Measurements from ENCODE around the gene OGDHL.
A peak's percentile ranks its signal among the peaks of the same experiment; 100 is the strongest.

Gene OGDHL

GRCh38 chr10:49769692-49770091, 7.6 kb upstream of the OGDHL start:
- no CpG with 5 or more reads among the region's 8 CpGs for WGBS (ENCODE audit: extremely low coverage, insufficient coverage, low lambda C conversion rate)
- H3K36me3 ChIP-seq (ENCODE audit: control insufficient read depth, insufficient read depth, low read length), result no peaks in the 10 kb centered on the region
- H3K27ac ChIP-seq (ENCODE audit: low read depth, low read length), result no peak overlapping the region
- H4K5ac ChIP-seq (ENCODE audit: low read length), result no peak overlapping the region
- DNase-seq, result no peak
- H3K4me2 ChIP-seq (ENCODE audit: low read length), result no peak overlapping the region
- no peak overlapping the region for H4K8ac ChIP-seq (ENCODE audit: low read depth, low read length)
- H3K4me3 ChIP-seq (ENCODE audit: low read length), result no peak overlapping the region
- no peak overlapping the region for H3K23ac ChIP-seq (ENCODE audit: low read length)
- no peak overlapping the region for H3K18ac ChIP-seq (ENCODE audit: low read length)
- no peak overlapping the region for H3K4ac ChIP-seq (ENCODE audit: low read depth, low read length)
- no peak overlapping the region for H3K56ac ChIP-seq (ENCODE audit: low read length)
- H3K27me3 ChIP-seq (ENCODE audit: insufficient read depth, low read length, poor library complexity), result no peaks in the 10 kb centered on the region
- no peak overlapping the region for H3K9ac ChIP-seq (ENCODE audit: low read length)
- no peaks in the 10 kb centered on the region for H3K79me1 ChIP-seq (ENCODE audit: low read length)
- no peaks in the 10 kb centered on the region for H3K79me2 ChIP-seq (ENCODE audit: control insufficient read depth, insufficient read depth, low read length)
- H2BK15ac ChIP-seq (replicated peaks; ENCODE audit: low read depth), result no peak overlapping the region
- H3K4me1 ChIP-seq (ENCODE audit: control insufficient read depth, low read depth, low read length), result no peaks in the 10 kb centered on the region
- H2BK5ac ChIP-seq (ENCODE audit: low read length), result no peak overlapping the region
- no peak overlapping the region for H2BK120ac ChIP-seq (ENCODE audit: low read depth, low read length)
- H2AK5ac ChIP-seq (ENCODE audit: low read length), result no peak overlapping the region

GRCh38 chr10:49768731-49769130, 6.6 kb upstream of the OGDHL start:
- WGBS (ENCODE audit: extremely low coverage, insufficient coverage, low lambda C conversion rate), result no CpG with 5 or more reads among the region's 45 CpGs

DNA sequence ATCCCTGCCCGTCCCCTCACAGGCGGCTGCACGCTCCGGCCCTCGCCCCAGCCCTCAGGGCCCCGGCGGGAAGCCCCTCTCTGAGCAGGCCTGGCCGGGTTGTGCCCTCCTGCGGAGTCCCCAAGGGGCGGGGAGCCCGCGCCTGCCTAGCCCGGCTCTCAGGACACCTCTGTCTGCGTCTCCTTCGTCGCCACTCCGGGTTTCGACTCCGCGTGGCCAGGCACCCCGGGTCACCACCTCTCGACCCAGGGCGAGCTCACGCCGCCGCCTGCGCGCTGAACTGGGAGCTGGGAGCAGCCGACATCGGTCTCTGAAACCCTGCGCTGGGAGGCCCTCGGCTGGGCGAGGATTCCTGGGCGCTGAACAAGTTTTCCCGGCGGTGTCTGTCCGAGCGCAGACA, 6.2 kb upstream of the OGDHL start:
- WGBS (ENCODE audit: extremely low coverage, insufficient coverage, low lambda C conversion rate), result no CpG with 5 or more reads among the region's 38 CpGs
- H3K4me1 ChIP-seq (ENCODE audit: control insufficient read depth, low read depth, low read length), result no peaks in the 10 kb centered on the region
- H3K23ac ChIP-seq (ENCODE audit: low read length), result no peak overlapping the region
- H3K27me3 ChIP-seq (ENCODE audit: insufficient read depth, low read length, poor library complexity), result peaks cover 2% of the 10 kb centered on the region
- no peaks in the 10 kb centered on the region for H3K79me1 ChIP-seq (ENCODE audit: low read length)
- no peak overlapping the region for H2BK5ac ChIP-seq (ENCODE audit: low read length)
- H3K18ac ChIP-seq (ENCODE audit: low read length), result no peak overlapping the region
- H3K27ac ChIP-seq (ENCODE audit: low read depth, low read length), result no peak overlapping the region
- peak overlapping the region; percentile 19 for H3K9ac ChIP-seq (ENCODE audit: low read length)
- H3K4me3 ChIP-seq (ENCODE audit: low read length), result no peak overlapping the region
- H2BK15ac ChIP-seq (replicated peaks; ENCODE audit: low read depth), result no peak overlapping the region
- no peak overlapping the region for H3K4ac ChIP-seq (ENCODE audit: low read depth, low read length)
- no peak overlapping the region for H2AK5ac ChIP-seq (ENCODE audit: low read length)
- H3K36me3 ChIP-seq (ENCODE audit: control insufficient read depth, insufficient read depth, low read length), result no peaks in the 10 kb centered on the region
- DNase-seq, result no peak
- H3K79me2 ChIP-seq (ENCODE audit: control insufficient read depth, insufficient read depth, low read length), result no peaks in the 10 kb centered on the region
- peak overlapping the region; percentile 34 for H3K56ac ChIP-seq (ENCODE audit: low read length)
- no peak overlapping the region for H2BK120ac ChIP-seq (ENCODE audit: low read depth, low read length)
- no peak overlapping the region for H4K8ac ChIP-seq (ENCODE audit: low read depth, low read length)
- no peak overlapping the region for H3K4me2 ChIP-seq (ENCODE audit: low read length)
- no peak overlapping the region for H4K5ac ChIP-seq (ENCODE audit: low read length)

More at GRCh38 chr10:49768731-49769130, 6.6 kb upstream of the OGDHL start:
- Histone ChIP-seq H3K79me1 (ENCODE audit: low read length) (no peaks in the 10 kb centered on the region), H3K4me1 (ENCODE audit: control insufficient read depth, low read depth, low read length) (no peaks in the 10 kb centered on the region), H2BK120ac (ENCODE audit: low read depth, low read length) (no peak overlapping the region), H3K4me3 (ENCODE audit: low read length) (no peak overlapping the region), H3K4me2 (ENCODE audit: low read length) (no peak overlapping the region), H4K5ac (ENCODE audit: low read length) (no peak overlapping the region), H2AK5ac (ENCODE audit: low read length) (no peak overlapping the region), H3K36me3 (ENCODE audit: control insufficient read depth, insufficient read depth, low read length) (no peaks in the 10 kb centered on the region), H3K79me2 (ENCODE audit: control insufficient read depth, insufficient read depth, low read length) (no peaks in the 10 kb centered on the region), H3K27me3 (ENCODE audit: insufficient read depth, low read length, poor library complexity) (peaks cover 2% of the 10 kb centered on the region), H3K56ac (ENCODE audit: low read length) (peak overlapping the region; percentile 34), H3K9ac (ENCODE audit: low read length) (no peak overlapping the region), H3K27ac (ENCODE audit: low read depth, low read length) (no peak overlapping the region), H3K23ac (ENCODE audit: low read length) (no peak overlapping the region), H4K8ac (ENCODE audit: low read depth, low read length) (no peak overlapping the region), H2BK5ac (ENCODE audit: low read length) (no peak overlapping the region), H3K18ac (ENCODE audit: low read length) (no peak overlapping the region), H3K4ac (ENCODE audit: low read depth, low read length) (no peak overlapping the region), H2BK15ac (replicated peaks; ENCODE audit: low read depth) (no peak overlapping the region)
- DNase-seq, result no peak

DNA sequence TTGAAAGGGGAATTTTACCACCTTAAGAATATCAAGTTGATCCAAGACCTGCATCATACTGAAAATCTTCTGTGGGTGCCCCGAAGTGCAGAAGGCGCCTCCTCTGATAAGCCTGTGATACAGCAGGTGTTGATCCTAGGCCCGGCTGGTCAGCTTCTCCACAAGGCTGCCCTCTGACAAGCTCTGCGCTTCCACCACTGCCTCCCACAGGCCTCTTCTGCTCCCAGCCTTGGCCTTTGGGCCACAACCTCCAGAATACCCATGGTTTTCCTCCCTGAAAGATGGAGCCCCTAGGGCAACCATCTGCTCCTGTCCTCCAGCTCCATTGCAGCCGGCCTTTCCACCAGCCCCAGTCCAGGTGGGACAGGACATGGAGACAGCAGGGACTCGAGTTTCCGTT, 5.6 kb upstream of the OGDHL start:
- Histone ChIP-seq H3K9ac (ENCODE audit: low read length) (no peak overlapping the region), H2BK15ac (replicated peaks; ENCODE audit: low read depth) (no peak overlapping the region), H3K4me3 (ENCODE audit: low read length) (no peak overlapping the region), H3K4me1 (ENCODE audit: control insufficient read depth, low read depth, low read length) (no peaks in the 10 kb centered on the region), H2AK5ac (ENCODE audit: low read length) (no peak overlapping the region), H3K18ac (ENCODE audit: low read length) (no peak overlapping the region), H2BK5ac (ENCODE audit: low read length) (no peak overlapping the region), H3K56ac (ENCODE audit: low read length) (no peak overlapping the region), H3K79me1 (ENCODE audit: low read length) (no peaks in the 10 kb centered on the region), H3K23ac (ENCODE audit: low read length) (no peak overlapping the region), H3K4me2 (ENCODE audit: low read length) (no peak overlapping the region), H3K79me2 (ENCODE audit: control insufficient read depth, insufficient read depth, low read length) (no peaks in the 10 kb centered on the region), H3K27ac (ENCODE audit: low read depth, low read length) (no peak overlapping the region), H4K5ac (ENCODE audit: low read length) (no peak overlapping the region), H3K4ac (ENCODE audit: low read depth, low read length) (no peak overlapping the region), H3K36me3 (ENCODE audit: control insufficient read depth, insufficient read depth, low read length) (no peaks in the 10 kb centered on the region), H4K8ac (ENCODE audit: low read depth, low read length) (no peak overlapping the region), H2BK120ac (ENCODE audit: low read depth, low read length) (no peak overlapping the region), H3K27me3 (ENCODE audit: insufficient read depth, low read length, poor library complexity) (peaks cover 2% of the 10 kb centered on the region)
- peak; percentile 41 for DNase-seq
- WGBS (ENCODE audit: extremely low coverage, insufficient coverage, low lambda C conversion rate), result no CpG with 5 or more reads among the region's 7 CpGs

- H3K4me3 ChIP-seq (ENCODE audit: low read length), result no peak overlapping the region
- no peak overlapping the region for H3K23ac ChIP-seq (ENCODE audit: low read length)
- H3K27me3 ChIP-seq (ENCODE audit: insufficient read depth, low read length, poor library complexity), result peaks cover 2% of the 10 kb centered on the region
Measured at GRCh38 chr10:49766484-49766883, 4.4 kb upstream of the OGDHL start.

GRCh38 chr10:49762566-49762877, 399 bp upstream of the OGDHL start:
- no peak overlapping the region for H3K4me3 ChIP-seq (ENCODE audit: low read length)
- H3K4me2 ChIP-seq (ENCODE audit: low read length), result no peak overlapping the region
- H3K27me3 ChIP-seq (ENCODE audit: insufficient read depth, low read length, poor library complexity), result peaks cover 2% of the 10 kb centered on the region
- H3K9ac ChIP-seq (ENCODE audit: low read length), result no peak overlapping the region
- H3K4me1 ChIP-seq (ENCODE audit: control insufficient read depth, low read depth, low read length), result no peaks in the 10 kb centered on the region
- no peak overlapping the region for H4K8ac ChIP-seq (ENCODE audit: low read depth, low read length)
- H3K36me3 ChIP-seq (ENCODE audit: control insufficient read depth, insufficient read depth, low read length), result no peaks in the 10 kb centered on the region
- H3K79me1 ChIP-seq (ENCODE audit: low read length), result no peaks in the 10 kb centered on the region
- no peaks in the 10 kb centered on the region for H3K79me2 ChIP-seq (ENCODE audit: control insufficient read depth, insufficient read depth, low read length)
- H3K18ac ChIP-seq (ENCODE audit: low read length), result no peak overlapping the region
- no peak overlapping the region for H2BK15ac ChIP-seq (replicated peaks; ENCODE audit: low read depth)
- H4K5ac ChIP-seq (ENCODE audit: low read length), result no peak overlapping the region
- H2AK5ac ChIP-seq (ENCODE audit: low read length), result no peak overlapping the region
- H2BK120ac ChIP-seq (ENCODE audit: low read depth, low read length), result no peak overlapping the region
- no CpG with 5 or more reads among the region's 4 CpGs for WGBS (ENCODE audit: extremely low coverage, insufficient coverage, low lambda C conversion rate)
- H3K56ac ChIP-seq (ENCODE audit: low read length), result no peak overlapping the region
- no peak overlapping the region for H2BK5ac ChIP-seq (ENCODE audit: low read length)
- H3K4ac ChIP-seq (ENCODE audit: low read depth, low read length), result no peak overlapping the region
- H3K23ac ChIP-seq (ENCODE audit: low read length), result no peak overlapping the region
- no peak overlapping the region for H3K27ac ChIP-seq (ENCODE audit: low read depth, low read length)
- DNase-seq, result no peak

More at GRCh38 chr10:49766484-49766883, 4.4 kb upstream of the OGDHL start:
- WGBS (ENCODE audit: extremely low coverage, insufficient coverage, low lambda C conversion rate), result no CpG with 5 or more reads among the region's 2 CpGs
- no peak overlapping the region for H2BK120ac ChIP-seq (ENCODE audit: low read depth, low read length)
- H2AK5ac ChIP-seq (ENCODE audit: low read length), result no peak overlapping the region
- no peak overlapping the region for H3K27ac ChIP-seq (ENCODE audit: low read depth, low read length)
- no peak overlapping the region for H3K4ac ChIP-seq (ENCODE audit: low read depth, low read length)
- H3K9ac ChIP-seq (ENCODE audit: low read length), result no peak overlapping the region
- H3K18ac ChIP-seq (ENCODE audit: low read length), result no peak overlapping the region
- H4K5ac ChIP-seq (ENCODE audit: low read length), result no peak overlapping the region
- DNase-seq, result no peak
- no peak overlapping the region for H2BK5ac ChIP-seq (ENCODE audit: low read length)
- no peaks in the 10 kb centered on the region for H3K79me1 ChIP-seq (ENCODE audit: low read length)
- no peaks in the 10 kb centered on the region for H3K36me3 ChIP-seq (ENCODE audit: control insufficient read depth, insufficient read depth, low read length)
- no peaks in the 10 kb centered on the region for H3K4me1 ChIP-seq (ENCODE audit: control insufficient read depth, low read depth, low read length)
- no peaks in the 10 kb centered on the region for H3K79me2 ChIP-seq (ENCODE audit: control insufficient read depth, insufficient read depth, low read length)
- no peak overlapping the region for H3K56ac ChIP-seq (ENCODE audit: low read length)
- H3K4me2 ChIP-seq (ENCODE audit: low read length), result no peak overlapping the region
- no peak overlapping the region for H2BK15ac ChIP-seq (replicated peaks; ENCODE audit: low read depth)
- no peak overlapping the region for H4K8ac ChIP-seq (ENCODE audit: low read depth, low read length)
